A549 (cell line): Measurements from ENCODE around the gene GGT5. TPM values are rescaled to one million over a fixed set of nuclear protein-coding genes. Genes with fewer than 3 reads are reported as not detected.
"Not testable (repeated sequence)": the region's sequence is repeated elsewhere in the genome, so short reads cannot be mapped to it uniquely, and the experiment has no call there.

Experiments used
- ATAC-seq, 2 experiments: fragments of 200-7000 bp in 1 of 2; fragments of >200 bp in 1 of 2; cut with Nextera tagmentation in 1 of 2; cut with Tn5 transposase in 1 of 2; 3 replicates each; pipeline versions ENCODE4 v1.8.0 to v1.9.1; 2018 to 2020; ENCODE audit warnings: mild to moderate bottlenecking in 1 of 2, moderate library complexity in 1 of 2
- CTCF ChIA-PET: fragments of 300-600 bp; sonication (Branson Sonifier 250); formaldehyde crosslinking; extraction: SDS; loops from one replicate; lab custom pipeline; 2021; ENCODE audit warnings: antibody characterized with exemption, inconsistent platforms; lab: Yijun Ruan, JAX
- POLR2A ChIA-PET: fragments of 350-600 bp; formaldehyde crosslinking; extraction: SDS; loops from one replicate; lab custom pipeline; 2021; ENCODE audit warnings: antibody characterized with exemption, inconsistent platforms; lab: Yijun Ruan, JAX
- DNase-seq, 2 experiments: peaks; one replicate each; pipeline versions ENCODE4 v3.0.0 to v3.0.0-alpha.2; 2011 to 2016; ENCODE audit warnings: low read depth in 1 of 2, low spot score in 1 of 2
- FAIRE-seq: peaks from 2 replicates; lab custom pipeline; 2011; peaks lifted over from hg19 to GRCh38; lab: Jason Lieb, UNC
- H3K27ac ChIP-seq, 2 experiments: fragments of >200 bp; sonication (Bioruptor Twin); formaldehyde crosslinking; 3 replicates each; pipeline ENCODE4 v1.5.1; 2016 to 2017
- H3K4me1 ChIP-seq: fragments of >200 bp; sonication (Bioruptor Twin); formaldehyde crosslinking; 3 replicates; pipeline ENCODE4 v1.6.1; 2016
- H3K4me2 ChIP-seq: fragments of >200 bp; sonication (Bioruptor Twin); formaldehyde crosslinking; 3 replicates; pipeline ENCODE4 v1.6.1; 2016
- H3K4me3 ChIP-seq: fragments of >200 bp; sonication (Bioruptor Twin); formaldehyde crosslinking; 3 replicates; pipeline ENCODE4 v1.5.1; 2016
- H3K9me3 ChIP-seq: fragments of >200 bp; sonication (Bioruptor Twin); formaldehyde crosslinking; 3 replicates; pipeline ENCODE4 v1.6.1; 2016
- BHLHE40 ChIP-seq: IDR thresholded peaks from 2 replicates; pipeline ENCODE4 v1.6.1; 2012; ENCODE audit warnings: low read depth, low read length, inconsistent platforms
- CBX8 ChIP-seq: fragments of 200-600 bp; sonication (generic); IDR thresholded peaks from 2 replicates; pipeline ENCODE4 v1.6.1; 2016
- CEBPB ChIP-seq, 2 experiments: fragments of >200 bp in 1 of 2; sonication (Bioruptor Twin) in 1 of 2; formaldehyde crosslinking in 1 of 2; IDR thresholded peaks; 2 replicates each; pipeline ENCODE4 v1.6.1; 2012 to 2016
- CHD4 ChIP-seq: fragments of 200-600 bp; sonication (generic); IDR thresholded peaks from 2 replicates; pipeline ENCODE4 v1.6.1; 2016; ENCODE audit warnings: antibody characterized with exemption, mild to moderate bottlenecking, borderline replicate concordance
- CTCF ChIP-seq: fragments of >200 bp; sonication (Bioruptor Twin); formaldehyde crosslinking; IDR thresholded peaks from 3 replicates; pipeline ENCODE4 v1.5.1; 2016
- EHF ChIP-seq: fragments of 250-450 bp; sonication (Bioruptor Pico); IDR thresholded peaks from 2 replicates; pipeline ENCODE4 v1.5.0; 2020; ENCODE audit warnings: mild to moderate bottlenecking
- EHMT2 ChIP-seq: fragments of 200-600 bp; sonication (generic); IDR thresholded peaks from 2 replicates; pipeline ENCODE4 v1.6.1; 2016; ENCODE audit warnings: antibody characterized with exemption, low read depth, mild to moderate bottlenecking, moderate library complexity
- FOXS1 ChIP-seq: fragments of 250-450 bp; sonication (Bioruptor Pico); IDR thresholded peaks from 2 replicates; pipeline ENCODE4 v1.5.0; 2020; ENCODE audit warnings: mild to moderate bottlenecking, moderate library complexity
- HDAC2 ChIP-seq: fragments of 200-600 bp; sonication (generic); IDR thresholded peaks from 2 replicates; pipeline ENCODE4 v1.6.1; 2016
- HES2 ChIP-seq: fragments of >200 bp; sonication (Bioruptor Twin); formaldehyde crosslinking; IDR thresholded peaks from 2 replicates; pipeline ENCODE4 v1.6.1; 2016
- HOXB5 ChIP-seq: fragments of 250-450 bp; sonication (Bioruptor Pico); IDR thresholded peaks from 2 replicates; pipeline ENCODE4 v1.5.0; 2020; ENCODE audit warnings: mild to moderate bottlenecking, moderate library complexity
- JUN ChIP-seq, 2 experiments: fragments of >200 bp; sonication (Bioruptor Twin); formaldehyde crosslinking; IDR thresholded peaks; 2 replicates in 1 of 2; 3 replicates in 1 of 2; pipeline ENCODE4 v1.6.1; 2016 to 2017
- JUNB ChIP-seq: fragments of >200 bp; sonication (Bioruptor Twin); formaldehyde crosslinking; IDR thresholded peaks from 2 replicates; pipeline ENCODE4 v1.6.1; 2016
- KDM5A ChIP-seq: fragments of 200-600 bp; sonication (generic); IDR thresholded peaks from 2 replicates; pipeline ENCODE4 v1.6.1; 2016; ENCODE audit warnings: antibody characterized with exemption, mild to moderate bottlenecking
- MYC ChIP-seq: IDR thresholded peaks from 2 replicates; pipeline ENCODE4 v1.6.1; 2012; ENCODE audit warnings: mild to moderate bottlenecking, inconsistent platforms, low read length, improper control_type of control experiment, borderline replicate concordance
- NR3C1 ChIP-seq: fragments of >200 bp; sonication (Bioruptor Twin); formaldehyde crosslinking; IDR thresholded peaks from 3 replicates; pipeline ENCODE4 v1.6.1; 2017
- PHF8 ChIP-seq: fragments of 200-600 bp; sonication (generic); IDR thresholded peaks from 2 replicates; pipeline ENCODE4 v1.6.1; 2016; ENCODE audit warnings: low read depth, mild to moderate bottlenecking, antibody characterized with exemption, moderate library complexity, borderline replicate concordance
- POLR2AphosphoS2 ChIP-seq: conservative IDR thresholded peaks from 2 replicates; pipeline ENCODE4 v1.6.1; 2012; ENCODE audit warnings: low read length, improper control_type of control experiment, inconsistent platforms
- RCOR1 ChIP-seq: fragments of 150-350 bp; IDR thresholded peaks from 2 replicates; pipeline ENCODE4 v1.6.1; 2014; ENCODE audit warnings: antibody characterized with exemption, low read length, low read depth
- RFX5 ChIP-seq: fragments of 450-650 bp; IDR thresholded peaks from 2 replicates; pipeline ENCODE4 v1.7.1; 2014; ENCODE audit warnings: antibody characterized with exemption, mild to moderate bottlenecking, moderate library complexity
- SREBF2 ChIP-seq: fragments of 450-650 bp; IDR thresholded peaks from 2 replicates; pipeline ENCODE4 v1.6.1; 2014; ENCODE audit warnings: mild to moderate bottlenecking, moderate library complexity
- TFCP2L1 ChIP-seq: fragments of 250-450 bp; sonication (Bioruptor Pico); IDR thresholded peaks from 2 replicates; pipeline ENCODE4 v1.5.0; 2021; ENCODE audit warnings: mild to moderate bottlenecking
- USF2 ChIP-seq: fragments of 450-650 bp; IDR thresholded peaks from 2 replicates; pipeline ENCODE4 v1.6.1; 2014; ENCODE audit warnings: antibody characterized with exemption
- ZC3H11A ChIP-seq: fragments of 450-650 bp; IDR thresholded peaks from 2 replicates; pipeline ENCODE4 v1.6.1; 2014; ENCODE audit warnings: antibody characterized with exemption, mild to moderate bottlenecking
- ZNF302 ChIP-seq: fragments of 250-450 bp; sonication (Bioruptor Pico); IDR thresholded peaks from 2 replicates; pipeline ENCODE4 v1.9.0; 2021; ENCODE audit warnings: inconsistent platforms, mild to moderate bottlenecking, moderate library complexity
- WGBS: methylation state at CpG from one replicate; pipeline ENCODE4 v1.1.6; 2017; ENCODE audit errors: missing lambda C conversion rate; 5-methylcytosine and 5-hydroxymethylcytosine counted together
- polyA plus RNA-seq, 4 experiments: library from polyadenylated mRNA; depleted of rRNA in 3 of 4; stranded (reverse); fragments of >200 nt; fragmentation: RNase III in 1 of 4; extraction: RNeasy Plus Mini Kit Qiagen cat#74134 plus additional on column Dnase treatment in 1 of 4; gene quantifications; 2 replicates in 3 of 4; 3 replicates in 1 of 4; pipeline ENCODE4 v1.2.3, GENCODE V29; 2011 to 2017

Gene GGT5
- polyA plus RNA-seq, 2 of the 4 experiments (the other 2 are of a cell fraction) = 2.5 to 3.1 TPM

DNA sequence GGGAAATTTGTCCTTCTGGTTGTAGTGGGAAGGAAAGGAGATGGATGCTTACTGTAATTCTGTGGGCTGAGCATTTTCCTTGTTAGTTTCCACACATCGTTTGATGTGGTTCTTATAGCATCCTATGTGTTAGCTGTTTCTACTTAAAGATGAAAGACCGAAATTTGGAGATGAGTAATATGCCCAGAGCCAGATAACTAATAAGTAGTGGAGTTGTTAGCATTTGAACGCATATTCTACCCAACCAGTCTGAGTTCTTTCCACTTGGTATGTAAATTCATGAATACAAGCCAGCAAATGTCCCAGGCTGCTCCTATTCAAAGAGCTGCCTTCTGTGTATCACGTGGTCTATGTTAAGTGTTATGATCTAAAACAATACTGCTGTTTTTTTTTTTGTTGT lies 40.4 kb upstream of the GGT5 start:
- ATAC-seq = no peak
- CTCF ChIA-PET = interaction anchor here (1.1 kb wide), 1 partner anchor 487 kb away, joined by 3 read pairs; no protein-coding TSS in a partner anchor
- TF ChIP-seq HOXB5 (CRISPR knock-in tag) (no peak), ZNF302 (CRISPR knock-in tag) (no peak), BHLHE40 (no peak), JUNB (no peak), KDM5A (no peak), CBX8 (no peak), RFX5 (no peak), EHMT2 (no peak), FOXS1 (CRISPR knock-in tag) (no peak), HDAC2 (no peak), JUN (IDR thresholded peaks at IDR 0.05) (no peak), CEBPB (IDR thresholded peaks at IDR 0.05) (no peak), MYC (no peak), NR3C1 (no peak), TFCP2L1 (CRISPR knock-in tag) (no peak)
- WGBS = 62% methylated on average over 4 of the region's 4 CpGs
- Histone ChIP-seq H3K4me1 (peaks cover 37% of the 10 kb centered on the region), H3K27ac (0 out of 6 replicates have a peak overlapping the region, but pooled peaks of 1 of the 2 experiments have one; percentile 22), H3K9me3 (no peaks in the 10 kb centered on the region), H3K4me2 (no peak overlapping the region), H3K4me3 (no peak overlapping the region)
- FAIRE-seq = no peak
- no peak for DNase-seq
- POLR2A ChIA-PET = no interaction called here

DNA sequence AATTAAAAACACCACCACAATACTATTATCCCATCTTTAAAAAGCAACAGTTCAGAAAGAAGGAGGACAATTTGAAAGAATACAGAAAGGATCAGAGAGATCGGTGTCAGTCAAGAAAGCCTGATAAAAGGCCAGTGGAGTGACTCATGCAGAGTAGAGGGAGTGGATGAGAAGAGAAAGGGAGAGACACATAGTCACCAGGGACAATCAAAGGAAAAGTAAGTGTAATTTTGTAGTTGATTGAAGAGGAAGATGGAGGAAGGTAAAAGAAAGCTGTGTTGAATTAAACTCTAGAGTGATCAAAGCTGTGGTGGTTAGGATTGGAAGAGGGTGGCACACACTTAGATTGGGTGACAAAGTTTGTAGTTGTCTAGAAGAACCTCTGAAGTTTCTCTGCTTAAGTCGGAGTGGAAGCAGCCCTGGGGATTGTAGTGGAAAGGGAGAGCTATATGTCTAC lies 39.9 kb upstream of the GGT5 start:
- ChIA-PET CTCF (no interaction called here), POLR2A (no interaction called here)
- no peaks in the 10 kb centered on the region for H3K9me3 ChIP-seq
- no peak overlapping the region for H3K4me3 ChIP-seq
- TF ChIP-seq RCOR1 (no peak), EHF (CRISPR knock-in tag) (no peak), USF2 (no peak), HES2 (no peak), POLR2AphosphoS2 (no peak), CTCF (no peak)
- WGBS = 64% methylated on average over 2 of the region's 2 CpGs
- no peak for DNase-seq
- H3K27ac ChIP-seq = 0 out of 6 replicates have a peak overlapping the region, but pooled peaks of 1 of the 2 experiments have one; percentile 22
- no peak overlapping the region for H3K4me2 ChIP-seq
- H3K4me1 ChIP-seq = peaks cover 32% of the 10 kb centered on the region
- peak in 1 of 2 experiments; percentile 49; a peak in 2 of 6 replicates for ATAC-seq
- no peak for FAIRE-seq

DNA sequence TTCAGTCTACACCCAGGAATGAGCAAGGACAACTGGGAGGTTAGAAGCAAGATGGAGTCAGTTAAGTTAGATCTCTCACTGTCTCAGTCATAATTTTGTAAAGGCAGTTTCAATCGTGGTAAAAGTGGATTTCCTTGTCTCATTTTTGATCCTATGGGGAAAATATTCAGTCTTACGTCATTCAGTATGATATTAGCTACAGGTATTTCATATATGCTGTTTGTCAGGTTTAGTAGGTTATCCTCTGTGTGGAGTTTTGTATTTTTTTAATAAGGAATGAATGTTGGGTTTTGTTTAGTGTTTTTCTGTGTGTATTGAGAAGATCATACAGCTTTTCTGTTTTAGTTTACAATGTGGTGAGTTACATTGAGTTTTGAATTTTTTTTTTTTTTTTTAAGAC lies 37.5 kb upstream of the GGT5 start:
- POLR2A ChIA-PET = no interaction called here
- Histone ChIP-seq H3K4me1 (peaks cover 19% of the 10 kb centered on the region), H3K27ac (no peak overlapping the region), H3K4me3 (no peak overlapping the region), H3K4me2 (no peak overlapping the region), H3K9me3 (no peaks in the 10 kb centered on the region)
- no peak for ATAC-seq
- DNase-seq = no peak
- 71% methylated on average over 2 of the region's 2 CpGs for WGBS
- FAIRE-seq = no peak
- CTCF ChIA-PET = interaction anchor here (0.8 kb wide), 1 partner anchor 35 kb away, joined by 4 read pairs; no protein-coding TSS in a partner anchor
- TF ChIP-seq USF2 (no peak), HES2 (no peak), SREBF2 (no peak), PHF8 (no peak), ZC3H11A (no peak), CHD4 (no peak)

DNA sequence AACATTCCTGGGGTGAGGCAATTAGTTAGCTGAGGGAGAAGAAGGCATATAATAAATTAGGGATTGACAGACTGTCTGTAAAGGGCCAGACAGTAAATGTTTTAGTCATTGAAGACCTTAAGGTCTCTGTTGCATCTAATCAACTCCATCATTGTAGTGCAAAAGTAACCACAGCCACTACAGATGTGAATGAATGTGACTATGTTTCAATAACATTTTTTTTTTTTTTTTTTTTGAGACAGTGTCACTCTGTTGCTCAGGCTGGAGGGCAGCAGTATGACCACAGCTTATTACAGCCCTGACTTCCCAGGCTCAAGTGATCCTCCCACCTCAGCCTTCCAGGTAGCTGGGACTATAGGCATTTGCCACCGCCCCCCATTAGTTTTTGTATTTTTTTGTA lies 35.5 kb upstream of the GGT5 start:
- DNase-seq, H3K9me3 ChIP-seq, H3K4me3 ChIP-seq, ATAC-seq, CTCF ChIA-PET, H3K27ac ChIP-seq, FAIRE-seq, POLR2A ChIA-PET, H3K4me2 ChIP-seq: not testable (repeated sequence)
- peaks cover 10% of the 10 kb centered on the region for H3K4me1 ChIP-seq
- WGBS = 88% methylated on average over 1 of the region's 1 CpG

GRCh38 chr22:24274696-24275405 lies 30.0 kb upstream of the GGT5 start:
- DNase-seq, CTCF ChIA-PET, ATAC-seq, H3K27ac ChIP-seq, FAIRE-seq, H3K4me2 ChIP-seq, H3K9me3 ChIP-seq, POLR2A ChIA-PET, H3K4me3 ChIP-seq: not testable (repeated sequence)
- peaks cover 17% of the 10 kb centered on the region; the same call in 2 of the 3 replicates for H3K4me1 ChIP-seq
- WGBS = 55% methylated on average over 3 of the region's 7 CpGs
